ENCODE data around the gene ZCCHC14.
A peak's percentile ranks its signal among the peaks of the same experiment; 100 is the strongest.

Gene ZCCHC14

DNA sequence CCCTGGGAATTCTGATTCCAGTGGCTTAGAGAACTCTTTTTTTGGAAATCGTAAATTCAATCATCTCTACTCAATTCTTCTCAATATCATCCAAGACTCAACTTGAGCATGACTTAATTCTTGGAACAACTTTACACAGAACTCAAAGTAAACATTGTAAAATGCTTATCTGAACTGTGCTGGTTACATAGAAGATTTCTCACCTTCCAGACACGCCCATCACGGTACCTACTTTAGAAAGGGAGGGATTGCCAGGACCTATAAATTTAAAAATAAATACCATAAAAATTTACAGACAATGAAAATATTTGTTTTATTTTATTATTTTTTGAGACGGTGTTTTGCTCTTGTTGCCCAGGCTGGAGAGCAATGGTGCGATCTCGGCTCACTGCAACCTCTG lies 74.2 kb downstream of the ZCCHC14 start:
- H3K4me3 ChIP-seq (ENCODE audit: low read depth, low read length) = no peak overlapping the region
- H3K27me3 ChIP-seq (ENCODE audit: insufficient read depth, low read length) = no peaks in the 10 kb centered on the region
- H3K23ac ChIP-seq (ENCODE audit: low read length) = no peak overlapping the region
- H3K27ac ChIP-seq (ENCODE audit: low read depth, low read length) = no peak overlapping the region
- no peak overlapping the region for H2AFZ ChIP-seq (ENCODE audit: insufficient read depth, low read length, poor library complexity)
- H3K9ac ChIP-seq (ENCODE audit: low read length) = no peak overlapping the region
- H4K91ac ChIP-seq (ENCODE audit: low read depth, low read length) = no peak overlapping the region
- H3K4me1 ChIP-seq (ENCODE audit: control insufficient read depth in 1 of 2, insufficient read depth in 2 of 2, low read length in 2 of 2) = no peaks in the 10 kb centered on the region
- H3K9me3 ChIP-seq (ENCODE audit: insufficient read depth, low read depth, low read length) = no peaks in the 10 kb centered on the region
- no peak overlapping the region for H4K8ac ChIP-seq (ENCODE audit: low read depth, low read length)
- peaks cover 37 to 42% of the 10 kb centered on the region in 2 experiments for H3K36me3 ChIP-seq (ENCODE audit: control insufficient read depth in 1 of 2, insufficient read depth in 2 of 2, low read length in 2 of 2)
- no peak overlapping the region for H2BK5ac ChIP-seq (ENCODE audit: low read depth, low read length, poor library complexity)
- H2AK5ac ChIP-seq (ENCODE audit: low read length) = no peak overlapping the region
- H4K12ac ChIP-seq (ENCODE audit: low read depth, low read length) = no peak overlapping the region
- H3K4me2 ChIP-seq (ENCODE audit: low read length) = no peak overlapping the region
- H2BK12ac ChIP-seq (ENCODE audit: low read length) = no peak overlapping the region
- no peak overlapping the region for H3K18ac ChIP-seq (ENCODE audit: low read length)
- no peak overlapping the region for H3K4ac ChIP-seq (ENCODE audit: low read depth, low read length)
- H3K14ac ChIP-seq (ENCODE audit: low read length) = no peak overlapping the region
- no CpG with 5 or more reads among the region's 6 CpGs for WGBS (ENCODE audit: extremely low coverage, insufficient coverage, insufficient read length)
- no peaks in the 10 kb centered on the region for H3K79me2 ChIP-seq (ENCODE audit: control insufficient read depth, insufficient read depth, low read length, poor library complexity)
- no peak overlapping the region for H2BK120ac ChIP-seq (ENCODE audit: insufficient read depth, low read length, poor library complexity)
- DNase-seq = no peak
- H3K79me1 ChIP-seq (ENCODE audit: low read length) = no peaks in the 10 kb centered on the region

DNA sequence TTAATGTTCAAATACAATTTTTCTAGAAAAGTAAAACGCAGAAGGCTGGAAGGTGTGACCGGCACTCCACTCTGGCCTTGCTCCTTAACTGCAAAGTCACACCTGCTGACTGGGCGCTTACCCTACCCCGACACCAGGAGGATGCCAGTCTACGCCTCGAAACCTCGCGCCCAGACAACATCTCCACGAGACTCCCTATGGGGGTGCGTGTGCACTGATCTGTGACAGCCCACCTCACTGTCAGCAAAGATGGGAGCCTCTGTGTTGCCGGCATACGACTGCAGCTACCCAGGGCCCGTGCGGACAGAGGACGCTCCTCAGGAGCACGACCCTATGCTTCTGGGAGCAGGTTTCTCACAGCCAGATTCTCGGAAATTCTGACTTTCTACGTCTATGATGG lies 74.6 kb downstream of the ZCCHC14 start:
- Histone ChIP-seq H3K79me1 (ENCODE audit: low read length) (no peaks in the 10 kb centered on the region), H3K23ac (ENCODE audit: low read length) (no peak overlapping the region), H3K4me1 (ENCODE audit: control insufficient read depth in 1 of 2, insufficient read depth in 2 of 2, low read length in 2 of 2) (no peaks in the 10 kb centered on the region), H3K18ac (ENCODE audit: low read length) (no peak overlapping the region), H2AK5ac (ENCODE audit: low read length) (no peak overlapping the region), H2AFZ (ENCODE audit: insufficient read depth, low read length, poor library complexity) (no peak overlapping the region), H4K91ac (ENCODE audit: low read depth, low read length) (no peak overlapping the region), H3K79me2 (ENCODE audit: control insufficient read depth, insufficient read depth, low read length, poor library complexity) (no peaks in the 10 kb centered on the region), H3K27me3 (ENCODE audit: insufficient read depth, low read length) (no peaks in the 10 kb centered on the region), H2BK12ac (ENCODE audit: low read length) (no peak overlapping the region), H4K8ac (ENCODE audit: low read depth, low read length) (no peak overlapping the region), H2BK120ac (ENCODE audit: insufficient read depth, low read length, poor library complexity) (no peak overlapping the region), H3K9ac (ENCODE audit: low read length) (no peak overlapping the region), H3K4me3 (ENCODE audit: low read depth, low read length) (no peak overlapping the region), H3K4ac (ENCODE audit: low read depth, low read length) (no peak overlapping the region), H4K12ac (ENCODE audit: low read depth, low read length) (no peak overlapping the region), H3K36me3 (ENCODE audit: control insufficient read depth in 1 of 2, insufficient read depth in 2 of 2, low read length in 2 of 2) (peaks cover 38 to 43% of the 10 kb centered on the region in 2 experiments), H3K4me2 (ENCODE audit: low read length) (no peak overlapping the region), H3K27ac (ENCODE audit: low read depth, low read length) (no peak overlapping the region), H3K9me3 (ENCODE audit: insufficient read depth, low read depth, low read length) (no peaks in the 10 kb centered on the region), H3K14ac (ENCODE audit: low read length) (no peak overlapping the region), H2BK5ac (ENCODE audit: low read depth, low read length, poor library complexity) (no peak overlapping the region)
- no CpG with 5 or more reads among the region's 18 CpGs for WGBS (ENCODE audit: extremely low coverage, insufficient coverage, insufficient read length)
- DNase-seq = no peak

DNA sequence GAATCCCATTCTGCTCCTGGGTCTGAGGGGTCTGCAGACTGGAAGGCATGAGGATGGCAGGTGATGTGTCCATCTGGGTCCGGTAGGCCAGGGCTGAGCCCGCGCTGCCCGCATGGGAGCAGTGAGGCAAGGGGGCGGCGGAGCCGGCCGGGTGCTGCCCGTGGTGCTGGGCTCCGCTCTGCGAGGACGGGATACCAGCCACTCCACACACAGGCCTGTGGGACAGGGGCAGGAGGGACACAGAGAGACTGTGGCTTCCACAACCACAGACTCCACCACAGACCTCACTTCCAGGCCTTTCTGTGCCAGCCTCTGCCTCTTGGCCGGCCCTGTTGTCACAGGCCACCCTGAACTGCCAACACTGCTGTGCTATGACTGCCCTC lies 75.3 kb downstream of the ZCCHC14 start:
- no peak overlapping the region for H3K4me3 ChIP-seq (ENCODE audit: low read depth, low read length)
- H3K79me1 ChIP-seq (ENCODE audit: low read length) = no peaks in the 10 kb centered on the region
- no peak overlapping the region for H3K18ac ChIP-seq (ENCODE audit: low read length)
- H3K14ac ChIP-seq (ENCODE audit: low read length) = no peak overlapping the region
- no peak overlapping the region for H3K4ac ChIP-seq (ENCODE audit: low read depth, low read length)
- H2BK120ac ChIP-seq (ENCODE audit: insufficient read depth, low read length, poor library complexity) = no peak overlapping the region
- no peak overlapping the region for H4K91ac ChIP-seq (ENCODE audit: low read depth, low read length)
- H3K9ac ChIP-seq (ENCODE audit: low read length) = no peak overlapping the region
- no peak for DNase-seq
- no peak overlapping the region for H3K23ac ChIP-seq (ENCODE audit: low read length)
- no peak overlapping the region for H2AFZ ChIP-seq (ENCODE audit: insufficient read depth, low read length, poor library complexity)
- no peaks in the 10 kb centered on the region for H3K4me1 ChIP-seq (ENCODE audit: control insufficient read depth in 1 of 2, insufficient read depth in 2 of 2, low read length in 2 of 2)
- H3K9me3 ChIP-seq (ENCODE audit: insufficient read depth, low read depth, low read length) = no peaks in the 10 kb centered on the region
- no peak overlapping the region for H2BK12ac ChIP-seq (ENCODE audit: low read length)
- no peaks in the 10 kb centered on the region for H3K79me2 ChIP-seq (ENCODE audit: control insufficient read depth, insufficient read depth, low read length, poor library complexity)
- H3K27me3 ChIP-seq (ENCODE audit: insufficient read depth, low read length) = no peaks in the 10 kb centered on the region
- WGBS (ENCODE audit: extremely low coverage, insufficient coverage, insufficient read length) = no CpG with 5 or more reads among the region's 13 CpGs
- no peak overlapping the region for H4K12ac ChIP-seq (ENCODE audit: low read depth, low read length)
- no peak overlapping the region for H2BK5ac ChIP-seq (ENCODE audit: low read depth, low read length, poor library complexity)
- no peak overlapping the region for H3K4me2 ChIP-seq (ENCODE audit: low read length)
- no peak overlapping the region for H4K8ac ChIP-seq (ENCODE audit: low read depth, low read length)
- no peak overlapping the region for H2AK5ac ChIP-seq (ENCODE audit: low read length)
- H3K36me3 ChIP-seq (ENCODE audit: control insufficient read depth in 1 of 2, insufficient read depth in 2 of 2, low read length in 2 of 2) = peaks cover 45 to 46% of the 10 kb centered on the region in 2 experiments
- no peak overlapping the region for H3K27ac ChIP-seq (ENCODE audit: low read depth, low read length)

DNA sequence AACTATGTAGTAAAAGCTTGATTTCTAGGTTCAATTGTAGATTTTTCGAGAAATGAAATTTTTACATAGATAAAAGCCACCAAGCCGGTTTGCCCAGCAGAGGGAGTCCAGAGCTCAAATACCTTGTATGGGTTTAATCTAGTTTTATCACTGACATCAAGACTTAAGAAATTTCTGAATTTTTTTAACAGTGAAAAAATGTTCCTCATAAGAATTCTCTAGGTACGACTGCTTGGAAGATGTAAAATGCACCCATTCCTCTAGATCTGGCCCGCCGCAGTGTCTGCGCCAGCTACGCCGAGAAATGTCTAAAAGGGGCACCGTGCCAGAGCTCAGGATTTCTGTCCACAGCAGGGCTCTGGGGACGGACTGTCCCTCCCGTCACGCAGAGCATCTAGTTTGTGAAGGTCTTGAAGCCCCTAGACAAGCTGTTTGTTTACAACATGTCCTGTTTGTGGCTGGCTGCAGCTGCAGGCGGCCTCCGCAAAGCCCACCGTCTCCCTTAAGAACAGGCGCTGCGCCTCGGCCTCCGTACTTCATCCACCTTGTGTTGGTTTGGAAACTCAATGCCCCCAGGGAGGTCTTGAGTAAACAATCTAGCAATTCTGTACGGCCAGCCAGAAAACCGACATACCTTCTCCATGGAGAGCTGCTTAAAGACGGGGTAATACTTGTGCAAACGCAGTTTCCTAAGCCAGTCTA lies 75.8 kb downstream of the ZCCHC14 start:
- H3K23ac ChIP-seq (ENCODE audit: low read length) = no peak overlapping the region
- no peak overlapping the region for H3K14ac ChIP-seq (ENCODE audit: low read length)
- no peak overlapping the region for H4K8ac ChIP-seq (ENCODE audit: low read depth, low read length)
- H2AFZ ChIP-seq (ENCODE audit: insufficient read depth, low read length, poor library complexity) = no peak overlapping the region
- no peak overlapping the region for H4K91ac ChIP-seq (ENCODE audit: low read depth, low read length)
- H2BK12ac ChIP-seq (ENCODE audit: low read length) = no peak overlapping the region
- no peak overlapping the region for H3K18ac ChIP-seq (ENCODE audit: low read length)
- no peak overlapping the region for H2BK120ac ChIP-seq (ENCODE audit: insufficient read depth, low read length, poor library complexity)
- H2BK5ac ChIP-seq (ENCODE audit: low read depth, low read length, poor library complexity) = no peak overlapping the region
- H3K79me2 ChIP-seq (ENCODE audit: control insufficient read depth, insufficient read depth, low read length, poor library complexity) = no peaks in the 10 kb centered on the region
- no peak overlapping the region for H4K12ac ChIP-seq (ENCODE audit: low read depth, low read length)
- peaks cover 50% of the 10 kb centered on the region in 2 experiments for H3K36me3 ChIP-seq (ENCODE audit: control insufficient read depth in 1 of 2, insufficient read depth in 2 of 2, low read length in 2 of 2)
- WGBS (ENCODE audit: extremely low coverage, insufficient coverage, insufficient read length) = no CpG with 5 or more reads among the region's 23 CpGs
- no peaks in the 10 kb centered on the region for H3K9me3 ChIP-seq (ENCODE audit: insufficient read depth, low read depth, low read length)
- H3K27ac ChIP-seq (ENCODE audit: low read depth, low read length) = no peak overlapping the region
- H2AK5ac ChIP-seq (ENCODE audit: low read length) = no peak overlapping the region
- no peaks in the 10 kb centered on the region for H3K27me3 ChIP-seq (ENCODE audit: insufficient read depth, low read length)
- H3K4me3 ChIP-seq (ENCODE audit: low read depth, low read length) = no peak overlapping the region
- no peak overlapping the region for H3K4me2 ChIP-seq (ENCODE audit: low read length)
- DNase-seq = peak; percentile 56 to 88
- no peak overlapping the region for H3K9ac ChIP-seq (ENCODE audit: low read length)
- no peak overlapping the region for H3K4ac ChIP-seq (ENCODE audit: low read depth, low read length)
- no peaks in the 10 kb centered on the region for H3K79me1 ChIP-seq (ENCODE audit: low read length)
- H3K4me1 ChIP-seq (ENCODE audit: control insufficient read depth in 1 of 2, insufficient read depth in 2 of 2, low read length in 2 of 2) = no peaks in the 10 kb centered on the region
